ENCODE measurements around the gene NVL. TPM values are rescaled to one million over a fixed set of nuclear protein-coding genes. Genes with fewer than 3 reads are reported as not detected.
A peak's percentile ranks its signal among the peaks of the same experiment; 100 is the strongest.

The NVL gene
- total RNA-seq, 1 donor from 2014 or later, result 35.5 TPM

DNA sequence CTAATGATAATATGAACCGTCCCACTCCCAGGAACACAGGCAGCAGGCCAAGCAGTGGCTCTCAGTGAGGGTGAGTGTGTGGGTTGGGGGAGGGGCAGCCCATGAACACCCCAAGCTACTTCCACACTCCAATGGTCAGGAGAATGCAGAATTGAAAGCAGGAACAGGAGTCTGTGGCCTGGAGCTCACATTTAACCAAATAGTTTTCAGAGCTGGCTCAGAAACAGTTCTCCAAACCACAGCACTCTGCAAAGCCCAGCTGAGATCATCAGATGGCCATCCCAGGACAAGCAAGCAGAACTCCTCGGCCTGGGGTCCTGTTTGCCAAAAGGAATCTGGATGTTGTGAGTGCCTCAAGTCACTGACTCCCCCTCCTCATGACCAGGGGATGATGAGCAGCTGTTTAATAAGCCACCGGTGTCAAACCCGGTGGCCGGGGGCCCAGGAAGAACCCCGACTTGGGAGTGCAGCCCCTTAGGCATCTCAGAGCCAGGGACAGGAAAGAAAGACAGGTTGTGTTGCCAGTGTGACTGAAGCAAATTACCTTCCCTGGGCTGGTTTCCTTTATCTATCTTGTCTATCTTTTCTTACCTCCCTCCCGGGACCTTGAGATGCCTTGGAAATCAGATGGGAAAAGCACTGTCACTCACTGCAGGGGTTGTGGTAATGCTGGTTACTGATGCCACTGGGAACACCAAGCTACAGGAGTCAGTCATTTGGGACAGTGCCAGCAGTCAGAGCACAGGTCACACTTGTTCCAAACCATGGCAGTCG lies 126.5 kb downstream of the NVL start:
- no peak for DNase-seq (ENCODE audit: low spot score in 2 of 2)
- no peak for FAIRE-seq

- DNase-seq (ENCODE audit: low spot score in 2 of 2) (no peak), FAIRE-seq (no peak)
These were observed 128.1 kb downstream of the NVL start for GRCh38 chr1:224201853-224202252.

DNA sequence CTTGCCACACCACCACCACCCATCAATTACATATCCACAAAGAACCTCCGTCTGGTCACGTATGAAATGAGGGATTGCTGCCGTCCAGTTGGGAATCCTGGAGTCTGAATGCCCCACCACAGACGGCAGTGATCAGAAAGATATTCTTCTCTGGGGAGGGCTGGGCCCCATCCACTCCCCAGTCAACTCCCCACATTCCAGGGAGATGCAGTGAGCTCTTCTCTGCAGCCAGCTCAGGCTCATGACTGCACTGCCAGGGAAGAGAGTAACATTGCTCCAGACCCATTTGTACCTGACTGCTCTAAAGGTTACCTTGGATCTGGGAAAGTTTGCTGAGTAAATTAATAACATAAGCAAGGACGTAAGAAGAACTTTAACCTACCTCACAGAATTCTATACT lies 128.6 kb downstream of the NVL start:
- DNase-seq (ENCODE audit: low spot score in 2 of 2) (no peak), FAIRE-seq (no peak)

- FAIRE-seq (no peak), DNase-seq (ENCODE audit: low spot score in 2 of 2) (no peak)
These were observed 130.3 kb downstream of the NVL start for GRCh38 chr1:224199679-224200078.

GRCh38 chr1:224198572-224198971 lies 131.4 kb downstream of the NVL start:
- DNase-seq (ENCODE audit: low spot score in 2 of 2) (no peak), FAIRE-seq (no peak)

DNA sequence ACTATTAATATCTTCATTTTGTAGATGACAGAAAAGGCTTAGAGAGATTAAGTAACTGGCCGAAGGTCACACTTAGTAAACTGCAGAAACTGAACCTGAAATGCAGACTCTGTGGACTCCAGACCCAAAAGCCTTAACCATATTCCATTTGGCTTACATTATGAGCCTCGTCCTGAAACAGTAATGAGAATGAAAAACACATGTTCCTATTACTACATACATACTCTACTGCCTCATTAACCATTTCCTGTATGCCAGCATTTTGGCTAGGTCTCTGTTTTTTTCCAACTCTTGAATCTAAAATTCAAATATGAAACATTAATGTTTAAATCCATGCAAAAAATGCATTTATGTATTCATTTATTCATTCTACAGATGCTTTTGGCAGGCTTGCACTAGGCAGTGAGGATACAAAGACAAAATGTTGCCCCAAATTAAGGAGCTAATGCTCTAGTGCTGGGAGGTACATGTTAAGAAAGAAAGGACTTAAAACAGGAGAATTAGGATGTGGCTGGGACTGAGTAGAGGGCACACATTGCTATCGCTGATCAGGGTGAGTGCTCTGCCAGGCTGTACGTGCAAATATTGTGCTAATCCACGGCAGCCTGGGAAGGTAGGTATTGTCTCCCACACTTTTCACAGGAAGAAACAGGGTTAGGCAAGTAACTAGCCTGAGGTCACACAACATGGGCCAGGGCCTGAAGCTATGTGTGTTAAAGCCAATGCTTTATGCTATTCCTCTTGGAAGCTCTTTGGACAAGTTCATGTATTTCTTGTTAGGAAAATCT lies 133.0 kb downstream of the NVL start:
- no peak for FAIRE-seq
- DNase-seq (ENCODE audit: low spot score in 2 of 2), result no peak

- no peak for FAIRE-seq
These were observed 136.5 kb downstream of the NVL start for GRCh38 chr1:224193319-224193966.

DNA sequence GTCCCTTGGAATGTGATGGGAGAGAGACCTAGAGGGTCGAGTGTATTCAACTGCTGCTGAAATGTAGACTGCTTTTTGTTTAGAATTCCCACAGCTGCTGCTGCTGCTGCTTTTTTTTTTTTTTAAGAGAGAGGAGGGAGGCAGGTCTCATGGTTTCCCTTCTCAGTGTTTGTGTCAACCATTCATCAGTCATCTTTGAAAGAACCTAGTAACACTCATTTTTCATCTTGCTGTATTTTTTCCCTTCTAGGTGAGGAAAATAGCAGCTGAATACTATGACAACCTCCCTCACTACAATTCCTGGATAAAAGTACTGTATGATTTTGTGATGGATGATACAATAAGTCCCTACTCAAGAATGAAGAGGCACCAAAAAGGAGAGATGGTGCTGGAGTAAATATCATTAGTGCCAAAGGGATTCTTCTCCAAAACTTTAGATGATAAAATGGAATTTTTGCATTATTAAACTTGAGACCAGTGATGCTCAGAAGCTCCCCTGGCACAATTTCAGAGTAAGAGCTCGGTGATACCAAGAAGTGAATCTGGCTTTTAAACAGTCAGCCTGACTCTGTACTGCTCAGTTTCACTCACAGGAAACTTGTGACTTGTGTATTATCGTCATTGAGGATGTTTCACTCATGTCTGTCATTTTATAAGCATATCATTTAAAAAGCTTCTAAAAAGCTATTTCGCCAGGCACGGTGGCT lies 137.7 kb downstream of the NVL start:
- DNase-seq (ENCODE audit: low spot score in 2 of 2) (no peak), FAIRE-seq (no peak)

More at GRCh38 chr1:224193319-224193966, 136.5 kb downstream of the NVL start:
- no peak for DNase-seq (ENCODE audit: low spot score in 2 of 2)

GRCh38 chr1:224189561-224189960 lies 140.4 kb downstream of the NVL start:
- no peak for DNase-seq (ENCODE audit: low spot score in 2 of 2)
- no peak for FAIRE-seq

DNA sequence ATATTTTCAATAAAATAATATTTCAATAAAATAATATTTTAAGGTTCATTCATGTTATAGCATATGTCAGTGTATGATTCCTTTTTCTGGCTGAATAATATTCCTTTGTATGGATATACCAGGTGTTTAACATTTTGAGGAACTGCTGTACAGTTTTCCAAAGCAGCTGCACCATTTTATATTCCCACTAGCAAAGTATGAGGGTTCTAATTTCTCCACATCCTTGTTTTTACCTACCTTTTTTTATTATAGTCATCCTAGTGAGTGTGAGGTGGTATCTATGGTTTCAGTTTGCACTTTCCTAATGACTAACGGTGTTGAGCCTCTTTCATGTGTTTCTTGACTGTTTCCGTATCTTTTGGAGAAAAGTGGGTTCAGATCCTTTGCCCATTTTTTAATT lies 141.7 kb downstream of the NVL start:
- FAIRE-seq, result no peak
- DNase-seq (ENCODE audit: low spot score in 2 of 2), result no peak

- no peak for FAIRE-seq
- DNase-seq (ENCODE audit: low spot score in 2 of 2), result no peak
These were observed 144.8 kb downstream of the NVL start for GRCh38 chr1:224185208-224185607.

DNA sequence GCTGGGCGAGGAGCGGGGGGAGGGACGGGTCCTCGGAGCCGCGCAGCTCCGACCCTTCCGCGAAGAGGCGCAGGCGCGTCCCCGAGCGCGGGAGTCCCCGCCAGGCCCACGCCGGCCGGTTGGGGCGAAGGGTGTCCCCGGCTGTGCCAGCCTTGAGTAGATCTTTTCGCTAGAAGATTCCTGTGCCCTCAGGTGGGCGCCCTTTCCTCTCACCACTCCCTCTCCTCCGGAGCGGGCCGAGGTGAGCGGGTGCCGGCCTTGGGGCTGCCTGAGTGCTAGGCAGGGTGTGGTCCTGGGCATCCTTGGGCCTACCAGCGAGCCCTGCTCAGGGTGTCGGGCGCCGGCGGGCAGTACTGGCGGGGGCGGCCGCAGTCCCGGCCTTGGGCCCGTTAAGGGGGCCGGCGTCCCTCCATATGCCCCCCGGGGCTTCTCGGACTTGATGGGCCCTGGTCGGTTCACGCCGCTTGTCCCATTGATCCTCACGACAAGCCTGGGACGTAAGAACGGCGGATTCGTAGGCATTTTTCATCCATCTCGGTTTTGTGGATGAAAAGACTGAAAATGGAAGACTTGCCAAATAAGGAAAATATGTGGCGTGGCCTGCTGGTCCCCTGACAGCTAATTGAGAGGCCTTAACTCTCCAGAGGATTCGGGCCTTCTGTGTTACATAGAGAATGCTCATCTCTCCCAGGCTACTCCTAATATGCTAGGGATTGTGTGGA lies 146.2 kb downstream of the NVL start:
- FAIRE-seq (no peak), DNase-seq (ENCODE audit: low spot score in 2 of 2) (peak; percentile 37 to 75)

- DNase-seq (ENCODE audit: low spot score in 2 of 2) (peak; percentile 95 to 98), FAIRE-seq (no peak)
These were observed 146.9 kb downstream of the NVL start, which contains the start of gene DEGS1 for GRCh38 chr1:224182866-224183590. TSS of gene DEGS1 (plus strand) at chr1:224183240. CDS start at chr1:224183337, 97 bp downstream.

DNA sequence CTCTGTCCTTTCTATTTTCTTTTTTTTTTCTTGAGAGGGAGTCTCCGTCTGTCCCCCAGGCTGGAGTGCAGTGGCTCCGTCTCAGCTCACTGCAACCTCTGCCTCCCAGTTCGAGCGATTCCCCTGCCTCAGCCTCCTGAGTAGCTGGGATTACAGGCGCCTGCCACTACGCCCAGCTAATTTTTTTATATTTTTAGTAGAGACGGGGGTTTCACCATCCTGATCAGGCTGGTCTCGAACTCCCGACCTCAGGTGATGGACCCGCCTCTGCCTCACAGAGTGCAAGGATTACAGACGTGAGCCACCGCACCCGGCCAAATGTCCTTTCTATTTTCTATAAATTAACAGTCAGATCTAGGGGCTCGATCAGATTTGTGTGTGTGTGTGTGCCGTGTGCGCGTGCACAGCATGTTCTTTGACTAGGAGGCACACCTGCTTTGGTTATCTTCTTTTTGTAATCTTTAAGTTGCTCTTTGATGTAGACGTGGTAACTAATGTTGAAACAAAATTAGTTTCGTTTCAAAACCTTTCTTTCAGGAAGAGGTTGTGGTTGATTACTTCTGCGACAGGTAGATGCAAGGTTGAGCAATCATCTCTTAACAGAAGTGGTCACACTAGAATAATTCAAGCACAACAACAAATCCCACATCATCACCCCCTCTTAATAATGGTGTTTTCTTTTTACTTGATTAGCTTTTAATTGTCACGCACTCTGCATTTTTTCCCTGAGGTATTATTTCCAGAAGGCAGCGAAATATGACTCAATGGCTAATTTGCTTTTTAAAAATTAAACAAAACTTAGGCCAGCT lies 147.7 kb downstream of the NVL start:
- DNase-seq (ENCODE audit: low spot score in 2 of 2) (peak in 1 of 2 donors; percentile 28), FAIRE-seq (no peak)

DNA sequence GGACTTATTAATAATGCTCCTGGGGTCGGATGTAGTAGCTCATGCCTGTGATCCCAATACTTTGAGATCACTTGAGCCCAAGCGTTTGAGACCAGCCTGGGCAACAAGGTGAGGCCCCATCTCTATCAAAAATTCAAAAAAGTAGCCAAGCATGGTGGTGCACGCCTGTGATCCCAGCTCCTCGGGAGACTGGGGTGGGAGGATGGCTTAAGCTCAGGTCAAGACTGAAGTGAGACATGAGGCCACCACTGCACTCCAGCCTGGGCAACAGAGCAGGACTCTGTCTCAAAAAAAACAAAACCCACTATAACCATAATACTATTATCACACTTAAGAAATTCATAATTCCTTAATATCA lies 148.5 kb downstream of the NVL start:
- DNase-seq (ENCODE audit: low spot score in 2 of 2) (no peak), FAIRE-seq (no peak)

GRCh38 chr1:224180783-224181452 lies 149.1 kb downstream of the NVL start:
- DNase-seq (ENCODE audit: low spot score in 2 of 2) (no peak), FAIRE-seq (no peak)

GRCh38 chr1:224178894-224179293 lies 151.1 kb downstream of the NVL start:
- no peak for DNase-seq (ENCODE audit: low spot score in 2 of 2)
- FAIRE-seq, result no peak

All from frontal cortex (tissue), 4 donors.